Right renal cortex interstitium (tissue), 3 donors: Measurements from ENCODE around the gene SAMSN1. TPM values are rescaled to one million over a fixed set of nuclear protein-coding genes. Genes with fewer than 3 reads are reported as not detected.

Experiments used
- DNase-seq, 3 donors: peaks; one replicate each; pipeline ENCODE4 v3.0.0-alpha.2; 2013; ENCODE audit warnings: low read depth in 3 of 3, low spot score in 2 of 3
- polyA plus RNA-seq, 3 donors: library from polyadenylated mRNA; unstranded; fragments of 120-200 nt; gene quantifications; one replicate each; pipeline ENCODE4 v1.2.1, GENCODE V29; 2013; ENCODE audit not compliant: insufficient read length in 3 of 3

The SAMSN1 gene
- polyA plus RNA-seq, 3 donors, result 4.3 to 5.7 (median 5.1) TPM

DNA sequence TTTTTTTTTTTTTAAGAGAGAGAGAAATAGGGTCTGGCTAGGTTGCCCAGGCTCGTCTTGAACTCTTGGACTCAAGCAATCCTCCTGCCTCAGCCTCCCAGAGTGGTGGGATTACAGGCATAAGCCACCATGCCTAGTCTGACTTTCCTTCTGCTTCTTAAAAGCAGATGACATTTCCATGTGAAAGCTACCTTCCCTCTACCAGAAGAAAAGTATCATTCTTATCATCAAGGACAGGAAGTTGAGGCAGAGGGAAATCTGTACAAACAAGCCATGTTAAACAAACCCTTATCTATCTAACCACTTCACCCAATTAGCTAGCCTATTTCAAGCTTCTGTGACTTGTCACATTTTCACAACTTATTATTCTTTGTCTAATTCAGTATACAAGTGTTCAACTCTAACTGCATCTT, 54.8 kb downstream of the SAMSN1 start:
- no peak for DNase-seq

DNA sequence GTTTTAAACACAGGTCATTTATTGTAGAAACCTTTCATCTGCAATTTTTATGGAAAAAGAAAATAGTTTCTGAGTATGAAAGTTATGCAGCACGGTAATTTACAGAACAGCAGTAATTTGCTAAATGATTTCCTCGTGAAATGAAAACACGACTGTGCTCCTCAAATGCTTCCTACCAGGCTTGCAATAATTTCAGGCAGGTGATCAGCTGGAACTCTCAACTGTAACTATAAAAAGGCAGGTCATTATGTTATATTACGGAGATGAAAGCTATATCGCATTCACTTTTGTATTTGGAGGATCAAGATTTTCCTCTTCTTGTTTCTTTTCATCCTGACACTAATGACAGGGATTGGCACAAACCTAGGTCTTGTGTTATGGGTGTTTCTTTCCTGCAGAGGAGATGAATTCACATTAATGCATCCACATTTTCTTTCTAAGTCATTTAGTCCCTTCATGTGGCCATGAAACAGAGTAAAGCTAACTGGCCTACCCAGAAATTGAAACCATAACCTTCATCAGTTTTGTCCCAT, 57.4 kb downstream of the SAMSN1 start:
- no peak for DNase-seq

DNA sequence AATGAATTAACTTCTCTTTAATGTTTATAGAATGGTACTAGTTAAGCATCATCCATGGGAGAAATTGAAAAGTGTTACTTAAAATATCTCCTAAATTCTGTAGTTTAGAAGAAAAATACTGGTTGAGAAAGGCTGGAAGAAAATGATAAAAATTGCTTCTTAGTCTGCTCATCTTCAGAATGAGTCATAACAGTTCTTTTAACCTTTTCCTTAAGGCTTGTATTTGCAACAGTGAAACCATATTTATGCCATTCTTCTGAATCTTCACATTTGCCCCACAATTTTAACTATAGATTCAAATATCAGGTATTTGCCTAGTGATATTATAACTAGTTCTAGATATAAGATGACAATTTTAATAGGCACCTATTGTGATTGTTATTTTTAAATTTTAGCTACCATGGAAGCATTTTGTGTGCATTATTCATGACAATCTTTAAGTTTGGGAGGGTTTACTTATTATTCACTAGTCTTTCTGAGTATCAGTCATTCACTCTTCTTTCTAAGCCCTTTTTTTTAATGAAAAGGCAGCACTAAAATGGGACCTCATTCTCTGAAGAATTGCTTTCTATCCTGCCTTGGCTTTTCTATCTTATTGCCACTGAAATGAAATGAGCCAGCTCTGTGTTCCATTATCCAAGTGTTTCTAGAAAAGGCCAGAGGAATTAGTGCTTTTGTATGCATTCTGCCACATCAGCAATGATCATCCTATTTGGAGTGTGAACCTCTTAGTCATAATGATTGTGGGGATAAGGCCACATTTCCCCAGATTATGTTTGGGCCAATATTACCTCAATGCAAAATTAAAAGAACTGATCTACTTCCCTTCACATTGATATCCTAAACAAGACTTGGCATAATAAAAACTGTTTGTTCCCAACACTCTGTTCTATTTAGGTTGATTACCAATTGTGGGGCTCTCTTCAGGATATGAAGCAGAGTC, 58.4 kb downstream of the SAMSN1 start:
- DNase-seq, result no peak

DNA sequence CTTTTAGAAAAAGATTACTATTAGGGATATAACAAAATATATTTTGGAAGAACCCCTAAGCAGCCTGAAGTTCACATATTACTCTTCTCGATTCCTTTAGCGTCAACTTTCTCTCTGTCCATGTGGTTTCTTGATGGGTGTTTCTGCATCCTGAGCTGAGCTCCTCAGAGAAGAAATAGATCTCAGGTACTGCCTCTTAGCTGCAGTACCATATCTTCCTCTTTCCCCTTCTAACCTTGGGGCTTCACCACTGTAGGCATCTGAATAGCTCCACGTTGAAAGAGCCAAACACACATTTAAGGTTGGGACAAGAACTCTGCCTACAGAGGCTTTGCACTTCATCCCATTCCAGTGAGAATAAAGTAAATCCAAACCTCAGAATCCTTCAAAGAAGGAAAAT, 59.2 kb downstream of the SAMSN1 start:
- no peak for DNase-seq

DNA sequence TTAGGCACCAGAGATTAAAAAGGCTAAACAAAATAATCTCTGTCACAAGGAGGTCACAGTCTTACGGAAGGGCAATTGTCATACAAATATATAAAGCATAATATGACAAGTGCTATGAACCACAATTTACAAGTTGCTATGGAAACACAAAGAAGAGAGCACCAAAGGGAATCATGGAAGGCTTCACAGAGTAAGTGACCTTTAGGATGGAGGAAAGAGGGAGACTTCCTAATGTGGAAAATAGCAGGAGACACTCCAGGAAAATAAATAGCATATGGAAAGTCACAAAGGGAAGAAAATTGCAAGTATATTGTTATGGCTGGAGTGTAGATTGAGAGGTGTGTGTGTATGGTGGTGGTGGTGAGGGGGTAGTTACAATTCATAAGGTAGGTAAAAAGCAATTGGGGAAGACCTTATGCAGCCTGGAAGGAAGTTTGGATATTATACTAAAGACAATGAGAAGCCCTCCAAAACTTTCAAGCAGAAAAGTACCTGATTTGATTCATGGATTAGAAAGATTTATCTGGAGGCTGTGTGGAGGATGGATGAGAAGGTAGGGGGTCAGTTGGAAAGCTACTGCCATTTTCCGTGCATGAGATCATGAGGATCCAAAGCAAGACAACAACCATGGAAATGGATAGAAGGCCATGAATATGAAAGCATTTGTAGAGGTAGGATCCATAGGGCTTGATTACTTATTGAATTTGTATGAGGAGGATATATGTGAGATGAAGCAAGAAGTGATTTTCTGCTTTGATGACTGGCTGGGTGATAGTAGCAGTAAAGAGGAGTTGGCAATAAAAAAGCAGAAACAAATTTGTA, 61.7 kb downstream of the SAMSN1 start:
- DNase-seq, result no peak

DNA sequence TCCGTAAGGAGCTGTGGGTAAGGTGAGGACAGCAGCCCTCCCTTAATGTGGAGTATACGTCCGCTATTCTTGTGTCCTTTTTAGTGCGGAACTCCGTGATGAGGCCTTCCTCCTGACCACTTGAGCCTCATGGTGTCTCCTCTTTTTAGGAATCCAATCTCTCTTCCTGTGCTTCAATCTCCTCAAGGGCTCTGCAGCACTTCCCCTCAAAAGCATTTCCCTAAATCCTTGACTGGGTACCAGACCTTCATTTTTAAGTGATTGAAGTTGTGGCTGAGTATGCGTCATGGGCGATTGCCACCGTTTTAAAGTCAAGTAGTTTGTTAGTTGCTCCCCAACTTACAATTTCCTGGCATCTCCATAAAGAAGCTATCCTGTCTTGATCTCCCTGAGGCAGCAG, 62.8 kb downstream of the SAMSN1 start:
- no peak for DNase-seq

DNA sequence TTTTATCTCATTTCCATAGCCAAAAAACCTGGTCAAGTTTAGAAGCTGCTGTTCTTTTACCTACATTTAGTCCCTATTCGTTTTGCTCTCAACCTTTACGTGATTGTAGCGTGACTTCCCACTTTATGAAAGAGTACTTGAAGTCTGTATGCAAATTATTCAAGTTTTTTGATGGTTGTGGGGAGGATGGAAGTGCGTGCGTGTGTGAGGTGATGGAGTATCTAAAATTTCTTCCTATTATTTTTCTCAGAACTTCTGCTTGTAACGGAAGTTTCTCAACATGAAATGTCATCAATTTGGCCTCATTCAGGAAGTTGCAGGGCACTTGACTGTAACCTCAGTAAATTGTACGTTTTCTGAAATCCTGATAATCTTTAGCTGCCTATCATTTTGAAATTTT, 64.0 kb downstream of the SAMSN1 start:
- no peak for DNase-seq

DNA sequence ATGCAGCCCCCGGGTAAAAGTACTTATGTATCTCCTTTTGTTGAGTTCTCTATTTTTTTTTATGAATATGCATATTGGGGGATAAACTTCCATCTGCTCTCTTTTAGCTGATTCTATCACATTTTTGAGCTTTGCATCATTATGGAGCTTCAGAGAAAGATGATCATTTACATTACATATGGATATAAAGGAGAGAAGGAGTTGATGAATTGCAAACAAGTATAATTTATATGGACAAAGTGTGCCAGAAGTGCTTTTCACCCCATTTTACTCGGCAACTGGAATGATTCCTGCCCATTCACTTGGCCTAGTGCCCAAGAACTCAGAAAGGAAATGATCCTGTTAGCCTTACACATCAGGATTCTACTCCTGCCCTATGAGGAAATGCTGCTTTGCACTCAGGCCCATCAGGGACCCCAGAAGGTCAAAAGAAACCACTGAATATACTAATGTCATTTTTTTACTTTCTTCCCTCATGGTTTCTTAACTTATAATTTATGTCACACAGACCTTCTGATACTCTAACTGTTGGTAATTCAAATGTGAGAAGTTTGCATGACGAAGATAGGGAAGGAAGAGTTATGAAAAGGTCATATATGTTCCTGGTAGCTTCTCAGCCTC, 65.6 kb downstream of the SAMSN1 start:
- no peak for DNase-seq

DNA sequence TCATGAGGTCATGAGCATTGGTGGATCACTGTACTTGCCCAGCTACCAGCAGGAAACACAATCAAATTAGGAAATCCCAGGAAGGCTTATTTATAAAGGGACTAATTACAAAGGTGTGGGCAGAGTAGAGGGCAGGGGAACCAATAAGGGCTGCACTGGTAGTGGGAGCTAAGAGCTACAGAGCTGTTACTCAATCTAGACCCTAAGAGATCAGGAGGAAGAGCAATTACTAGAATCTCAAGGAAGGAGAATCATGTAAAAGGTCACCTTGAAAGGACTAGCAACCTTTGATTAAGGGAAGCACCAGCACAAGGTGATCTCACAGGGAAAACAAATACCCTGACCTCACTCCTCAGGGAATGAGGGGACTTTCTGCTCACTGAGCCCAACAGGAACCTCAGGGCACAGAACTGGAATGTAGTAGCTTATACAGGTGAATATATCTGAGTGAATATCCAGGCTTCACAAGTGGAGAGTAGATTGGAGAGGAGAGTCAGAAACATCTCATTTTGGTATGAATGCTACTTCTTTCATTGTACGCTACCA, 66.8 kb downstream of the SAMSN1 start:
- no peak for DNase-seq

DNA sequence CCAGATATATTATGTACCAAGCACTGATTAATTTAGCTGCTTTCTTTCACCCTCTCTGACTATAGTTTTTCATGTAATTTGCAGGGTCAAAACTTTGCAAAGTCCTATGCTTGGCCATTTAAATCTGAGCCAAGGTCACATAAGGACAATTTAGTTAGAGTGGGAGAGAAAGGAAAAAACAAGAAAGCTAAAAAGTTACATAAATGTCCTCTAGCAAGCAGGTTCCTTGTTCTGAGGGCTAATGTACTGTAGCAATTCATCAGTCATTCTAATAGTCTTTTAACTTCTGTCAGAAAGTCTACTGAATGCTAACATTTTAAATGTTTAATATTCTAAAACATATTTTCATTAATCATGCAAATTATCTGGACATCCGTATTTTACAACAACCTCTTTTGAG, 68.3 kb downstream of the SAMSN1 start:
- DNase-seq, result no peak

DNA sequence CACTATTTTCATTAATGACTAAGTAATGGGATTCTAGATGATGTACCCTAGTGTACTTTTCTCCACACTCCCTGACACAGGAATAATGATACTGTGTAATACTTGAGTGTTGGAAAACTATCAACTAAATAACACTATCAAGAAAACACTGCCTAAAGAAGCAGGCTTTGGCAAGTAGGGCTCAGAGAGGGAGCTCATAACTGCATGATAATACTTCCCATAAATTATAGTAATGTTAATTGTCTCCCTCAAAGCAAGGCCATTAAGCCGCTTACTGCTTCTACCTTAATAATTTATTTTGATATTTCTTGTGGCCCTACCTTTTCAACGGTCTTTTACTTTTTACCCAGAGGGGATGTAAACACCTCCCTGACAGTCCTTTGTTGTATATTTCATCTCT, 69.0 kb downstream of the SAMSN1 start:
- DNase-seq, result no peak

DNA sequence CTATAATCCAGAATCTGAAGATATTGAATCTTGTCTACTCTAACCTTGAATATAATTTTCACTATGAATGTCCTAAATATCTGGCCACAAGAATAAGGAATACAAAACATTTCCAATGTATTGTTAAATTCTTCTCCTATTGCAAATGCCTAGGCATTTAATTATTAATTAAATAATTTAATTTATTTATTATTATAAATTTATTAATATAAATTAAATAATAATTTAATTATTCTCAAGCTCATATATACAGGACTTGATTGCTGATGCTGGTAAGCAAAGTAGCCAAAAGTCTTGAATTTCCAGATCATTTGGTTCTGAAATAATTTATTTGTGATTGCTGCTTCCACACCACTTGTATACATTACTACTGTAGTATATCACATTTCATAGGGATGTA, 71.1 kb downstream of the SAMSN1 start:
- no peak for DNase-seq

DNA sequence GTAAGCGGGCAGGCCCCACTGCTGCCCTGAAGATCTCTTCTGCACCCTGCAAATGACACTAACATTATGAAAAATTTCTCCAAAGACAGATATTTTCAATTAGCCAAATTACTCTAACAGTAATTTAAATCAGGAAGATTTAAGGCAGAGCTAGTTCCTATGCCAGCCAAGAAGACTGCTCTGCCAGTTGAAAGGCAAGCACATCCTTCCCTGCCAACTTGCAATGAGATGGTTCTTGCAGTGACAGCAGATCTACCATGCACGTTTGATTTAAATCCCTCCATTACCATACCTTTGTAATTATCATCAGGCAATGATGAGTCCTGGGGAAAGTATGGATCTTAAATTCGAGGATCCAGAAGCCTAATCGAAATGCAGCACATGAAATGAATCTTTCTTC, 76.5 kb downstream of the SAMSN1 start:
- no peak for DNase-seq

DNA sequence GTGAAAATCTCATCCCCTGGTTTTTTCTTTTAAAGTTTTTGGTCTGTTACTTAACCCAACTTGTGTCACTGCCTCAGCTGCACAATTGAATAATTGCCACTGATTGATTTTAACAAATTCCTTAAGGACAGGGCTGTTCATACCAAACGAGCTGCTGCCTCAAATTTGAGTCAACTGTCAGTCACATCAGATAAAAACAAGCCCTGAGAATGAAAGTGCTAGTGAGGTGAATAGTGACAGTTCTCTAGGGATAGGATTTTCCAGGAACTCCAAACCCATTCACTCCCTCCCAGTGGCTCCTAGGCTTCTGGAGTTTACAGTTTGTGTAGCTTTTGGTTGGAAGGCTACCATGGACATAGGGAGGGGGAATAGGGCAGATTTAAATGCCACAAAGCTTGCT, 79.4 kb downstream of the SAMSN1 start:
- DNase-seq, result no peak

DNA sequence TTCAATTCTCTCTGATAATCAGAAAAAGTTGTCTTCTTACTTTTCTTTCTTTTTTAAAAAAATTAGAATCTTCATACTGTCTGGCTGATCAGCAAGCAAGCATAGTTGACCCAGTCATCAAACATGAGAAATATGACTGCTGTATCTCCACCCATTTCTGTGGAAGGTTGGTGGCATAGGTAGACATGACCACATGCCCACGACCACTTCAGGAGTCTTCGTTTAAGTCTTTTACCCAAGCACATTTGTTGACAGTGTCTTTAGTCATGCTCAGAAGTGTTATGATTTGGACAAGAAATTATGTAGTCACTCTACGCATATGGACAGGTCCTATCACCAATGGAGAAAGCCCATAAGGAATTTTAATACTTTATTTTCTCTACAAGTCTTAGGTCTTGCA, 88.4 kb downstream of the SAMSN1 start:
- no peak for DNase-seq

DNA sequence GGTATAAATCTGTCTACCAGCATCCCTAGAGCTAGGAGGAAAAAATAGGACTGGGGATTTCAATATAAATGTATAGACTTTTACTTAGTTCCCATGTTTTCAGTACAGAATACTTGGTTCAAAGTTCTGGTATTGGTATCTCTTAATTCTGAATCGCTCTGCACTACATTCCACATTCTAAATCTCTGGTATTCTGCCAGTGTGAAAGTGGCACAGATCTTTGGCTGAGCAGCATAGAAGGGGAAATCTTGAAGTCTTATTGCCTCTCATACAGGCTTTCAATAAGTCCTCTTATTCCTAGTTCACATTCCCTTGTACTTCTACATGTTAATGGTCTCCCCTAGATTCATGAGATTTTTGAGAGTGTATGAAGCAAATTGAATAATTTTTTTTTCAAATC, 89.2 kb downstream of the SAMSN1 start:
- no peak for DNase-seq

DNA sequence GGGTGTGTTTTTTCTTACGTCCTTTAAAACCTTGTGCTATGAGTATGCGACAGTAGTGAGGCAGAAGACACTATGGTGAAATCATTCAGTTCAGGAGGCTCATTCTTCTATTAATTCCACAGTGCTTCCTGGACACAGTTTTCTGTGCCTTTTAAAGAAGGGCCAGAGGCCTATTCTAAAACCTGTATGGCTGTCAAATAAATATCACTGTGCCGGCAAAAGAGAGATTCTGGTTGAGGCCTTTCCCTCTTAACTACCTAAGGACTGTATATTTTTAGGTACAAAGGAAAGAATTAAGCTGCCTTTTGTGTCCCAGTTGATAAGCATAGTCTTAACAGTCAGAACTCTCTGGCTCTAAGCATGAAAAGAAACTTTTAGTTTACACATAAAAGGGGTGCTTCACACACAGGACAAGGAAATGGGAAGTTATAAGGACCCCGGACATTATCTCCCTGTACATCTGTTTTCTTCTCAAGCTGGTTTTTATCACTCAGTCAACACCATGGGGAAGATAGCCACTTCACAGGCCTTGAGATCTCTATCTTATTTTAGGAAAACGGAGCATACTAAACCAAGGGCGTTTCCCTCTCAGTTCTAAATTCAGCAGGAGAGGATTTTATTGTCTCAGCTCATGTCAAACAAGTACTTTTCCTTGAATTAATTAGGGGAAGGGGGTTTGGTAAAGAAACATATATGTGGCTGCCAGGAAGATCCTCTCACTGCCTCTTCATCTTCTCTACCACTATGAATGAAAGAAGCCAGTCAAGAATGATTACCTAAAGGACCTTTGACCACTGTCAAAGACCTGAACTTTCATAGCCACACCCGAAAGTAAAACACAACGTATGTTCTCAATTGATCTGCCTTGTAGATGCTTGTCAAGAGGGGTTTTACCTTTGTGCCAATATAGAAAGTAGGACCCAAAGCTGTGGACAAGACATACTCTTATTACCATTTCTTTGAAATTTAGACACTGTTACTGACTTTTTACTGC, 91.8 kb downstream of the SAMSN1 start:
- no peak for DNase-seq

DNA sequence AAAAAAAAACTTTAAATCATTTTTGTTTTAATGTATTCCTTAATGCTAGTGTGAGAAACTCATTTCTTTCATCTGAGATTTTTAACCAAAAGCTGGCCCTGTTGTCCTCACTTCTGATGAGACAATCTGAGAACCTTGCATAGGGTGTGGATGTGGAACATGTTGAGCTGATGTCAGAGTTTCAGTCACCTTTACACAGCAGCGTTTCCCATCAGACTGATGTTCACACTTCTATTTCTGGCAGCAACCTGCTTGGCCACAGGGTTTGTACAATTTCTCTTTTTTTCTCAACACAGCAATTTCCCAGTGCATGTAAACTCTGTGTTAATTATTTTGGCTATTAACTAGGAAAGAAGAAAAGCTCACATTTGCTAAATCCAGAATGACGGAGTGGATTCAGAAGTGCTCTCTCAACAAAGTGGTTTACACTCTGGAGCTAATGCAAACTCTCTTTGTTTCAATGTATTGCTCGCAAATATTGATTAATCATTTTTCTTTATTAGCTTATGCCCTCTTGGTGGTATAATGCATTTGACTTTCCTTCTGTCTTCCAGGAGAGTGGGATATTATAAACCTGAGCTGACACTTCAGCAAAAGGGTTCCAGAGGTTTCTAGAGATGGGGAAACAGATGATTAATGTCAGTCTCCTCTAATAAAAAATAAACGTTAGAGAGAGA, 92.6 kb downstream of the SAMSN1 start:
- DNase-seq, result no peak

DNA sequence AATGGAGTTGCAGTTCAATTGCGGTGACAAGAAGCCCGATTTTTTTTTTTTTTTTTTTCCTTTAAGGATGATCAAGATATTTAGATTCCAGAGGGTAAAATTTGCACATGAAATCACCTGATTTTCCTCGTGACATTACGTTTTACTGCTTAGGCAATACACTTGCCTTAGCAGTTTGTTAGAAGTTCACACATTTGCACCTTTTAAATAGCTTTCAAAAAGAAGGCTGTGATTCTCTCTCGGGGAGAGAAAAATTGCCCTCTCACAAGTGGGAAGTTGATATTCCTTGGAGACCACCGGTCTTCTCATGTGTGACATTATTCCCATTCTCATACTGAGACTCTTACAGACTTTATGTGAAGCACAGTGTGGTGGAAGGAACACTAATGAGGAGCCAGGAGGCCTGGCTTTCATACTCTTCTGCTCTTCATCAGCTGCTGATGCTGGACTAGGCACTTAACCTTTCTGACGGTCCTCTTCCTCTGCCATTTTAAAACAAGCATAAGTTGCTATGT, 93.3 kb downstream of the SAMSN1 start:
- no peak for DNase-seq
